HuH-7.5 (cell line): Measurements from ENCODE around the gene CCDC57.

ENCODE experiments used
- DNase-seq: peaks from one replicate; pipeline ENCODE4 v3.0.0; 2011; ENCODE audit warnings: low spot score

The CCDC57 gene

DNA sequence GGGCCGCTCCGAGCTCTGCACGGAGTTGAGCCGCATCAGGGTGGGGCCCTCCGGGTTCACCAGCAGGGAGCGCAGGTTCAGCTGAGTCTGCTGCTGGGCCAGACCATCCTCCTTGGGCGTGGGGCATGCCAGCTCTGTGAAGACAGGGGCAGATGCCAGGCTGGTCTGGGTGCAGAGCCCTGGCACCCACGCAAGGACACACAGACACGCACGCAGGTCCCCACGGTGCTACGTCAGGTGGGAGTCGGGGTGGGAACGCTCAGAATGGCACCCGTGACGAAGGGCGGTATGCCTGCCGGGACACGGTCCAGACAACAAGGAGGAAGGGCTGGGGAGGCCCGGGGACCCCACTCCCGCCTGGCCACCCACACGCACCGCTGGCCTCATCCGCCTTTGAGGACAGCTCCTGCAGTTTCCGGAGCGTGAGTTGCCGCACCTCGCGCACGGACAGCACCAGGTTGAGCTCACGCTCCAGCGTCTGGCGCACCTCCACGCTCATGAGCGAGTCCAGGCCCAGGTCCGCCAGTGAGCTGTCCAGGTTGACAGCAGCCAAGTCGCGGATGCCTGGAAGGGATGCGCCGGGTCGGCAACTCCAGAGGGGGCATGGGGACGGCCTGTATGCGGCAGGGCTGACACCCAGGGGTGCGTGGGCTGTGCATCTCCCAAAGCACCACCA is 131.7 kb downstream of the CCDC57 start:
- no peak for DNase-seq

DNA sequence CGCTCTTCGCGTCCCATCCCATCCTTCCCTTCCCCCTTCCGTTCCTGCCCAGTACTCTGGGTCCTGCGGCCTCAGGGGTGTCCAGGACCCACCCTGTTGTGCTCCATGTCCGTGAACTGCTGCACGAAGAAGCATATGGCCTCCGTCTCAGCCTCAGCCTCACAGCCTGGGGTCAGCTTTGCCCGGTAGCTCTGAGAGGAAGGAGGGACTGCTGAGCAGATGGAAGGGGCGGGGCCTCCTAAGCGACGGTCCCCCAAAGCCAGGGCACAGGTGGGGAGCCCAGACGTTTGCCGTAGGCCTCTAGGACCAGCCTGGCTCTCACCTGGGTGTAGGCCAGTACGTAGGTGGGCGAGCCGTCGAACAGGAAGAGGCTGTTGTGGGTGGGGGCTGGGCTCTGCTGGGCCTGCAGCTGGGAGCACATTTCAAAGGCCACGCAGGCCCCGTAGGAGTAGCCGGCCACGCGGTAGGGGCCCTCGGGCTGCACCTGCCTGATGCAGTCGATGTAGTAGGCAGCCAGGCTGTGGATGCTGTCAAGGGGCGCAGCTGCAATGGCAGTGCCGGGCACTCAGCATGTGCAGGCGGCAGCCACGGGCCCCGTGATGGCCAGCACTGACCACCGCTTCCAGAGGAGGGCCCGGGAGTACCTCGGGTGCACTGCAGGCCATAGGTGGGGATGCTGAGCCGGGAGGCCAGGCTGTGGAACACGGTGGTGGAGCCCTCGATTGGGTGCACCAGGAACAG is 132.4 kb downstream of the CCDC57 start:
- DNase-seq, result no peak

DNA sequence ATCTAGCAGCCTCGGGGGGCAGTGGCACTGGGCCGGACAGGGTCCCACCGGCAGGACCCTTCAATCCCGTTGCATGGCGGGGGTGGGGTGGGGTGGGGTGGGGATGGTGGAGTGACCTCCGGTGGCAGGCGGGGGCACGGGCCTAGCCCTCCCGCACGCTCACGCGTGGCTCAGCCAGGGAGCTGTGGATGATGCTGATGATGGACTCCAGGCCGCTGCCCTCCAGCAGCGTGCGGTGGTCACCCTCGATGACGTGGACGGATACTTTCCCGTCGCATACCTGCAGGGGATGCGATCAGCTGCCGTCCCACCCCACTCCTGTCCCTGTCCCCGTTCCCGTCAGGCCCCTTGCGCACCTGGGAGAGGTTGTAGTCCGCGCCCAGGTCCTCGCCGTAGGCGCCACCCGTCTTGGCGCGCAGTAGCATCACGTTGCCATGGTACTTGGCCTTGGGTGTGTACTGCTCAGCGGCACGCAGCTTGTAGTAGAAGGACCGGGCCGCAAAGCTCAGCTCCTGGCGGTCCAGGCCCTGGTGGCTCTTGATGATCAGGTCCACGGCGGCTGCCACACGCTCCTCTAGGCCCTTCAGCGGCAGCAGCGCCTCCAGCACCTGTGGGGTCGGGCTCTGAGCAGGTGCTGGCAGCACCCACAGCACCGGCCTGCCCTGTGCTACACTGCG is 133.5 kb downstream of the CCDC57 start:
- no peak for DNase-seq

- no peak for DNase-seq
These were observed 134.2 kb downstream of the CCDC57 start for GRCh38 chr17:82078433-82078832.

- no peak for DNase-seq
These were observed 134.9 kb downstream of the CCDC57 start for GRCh38 chr17:82077617-82078358.

DNA sequence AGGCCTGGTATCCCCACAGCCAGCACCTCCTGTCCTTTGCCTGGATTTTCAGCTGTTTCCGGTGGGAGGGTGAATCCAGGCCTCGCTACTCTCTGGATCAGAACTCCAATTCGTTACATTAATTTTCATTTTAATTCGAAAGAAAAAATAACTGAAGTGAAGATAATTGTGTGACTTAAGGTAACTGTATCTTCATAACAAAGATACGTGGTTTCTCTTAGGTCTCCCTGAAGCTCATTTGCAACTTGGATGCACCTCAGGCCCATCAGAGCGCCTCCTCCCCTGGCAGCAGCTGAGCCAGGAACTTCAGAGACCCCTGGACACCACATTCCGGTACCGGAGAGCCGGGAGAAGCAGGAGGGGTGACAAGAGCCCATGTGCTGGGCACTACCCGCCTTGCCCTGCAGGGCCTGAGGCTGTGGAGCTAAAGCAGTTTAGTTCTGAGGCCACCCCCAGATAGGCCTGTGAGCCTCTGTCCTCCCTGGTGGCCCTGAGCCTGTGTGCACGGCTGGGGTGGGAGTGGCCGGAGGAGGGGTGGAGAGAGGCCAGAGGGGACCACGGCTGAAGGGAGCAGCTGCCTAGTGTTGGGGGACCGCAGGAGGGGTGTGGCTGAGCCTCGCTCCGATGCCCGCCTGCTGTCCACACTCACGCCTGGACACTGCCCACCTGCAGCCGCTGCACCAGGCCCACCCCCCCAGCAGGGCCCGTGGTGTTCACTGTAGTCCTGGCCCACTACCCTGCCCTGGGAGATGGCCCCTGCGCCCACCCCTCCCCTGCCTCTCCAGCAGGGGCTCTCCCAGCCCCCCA is 135.7 kb downstream of the CCDC57 start:
- no peak for DNase-seq

DNA sequence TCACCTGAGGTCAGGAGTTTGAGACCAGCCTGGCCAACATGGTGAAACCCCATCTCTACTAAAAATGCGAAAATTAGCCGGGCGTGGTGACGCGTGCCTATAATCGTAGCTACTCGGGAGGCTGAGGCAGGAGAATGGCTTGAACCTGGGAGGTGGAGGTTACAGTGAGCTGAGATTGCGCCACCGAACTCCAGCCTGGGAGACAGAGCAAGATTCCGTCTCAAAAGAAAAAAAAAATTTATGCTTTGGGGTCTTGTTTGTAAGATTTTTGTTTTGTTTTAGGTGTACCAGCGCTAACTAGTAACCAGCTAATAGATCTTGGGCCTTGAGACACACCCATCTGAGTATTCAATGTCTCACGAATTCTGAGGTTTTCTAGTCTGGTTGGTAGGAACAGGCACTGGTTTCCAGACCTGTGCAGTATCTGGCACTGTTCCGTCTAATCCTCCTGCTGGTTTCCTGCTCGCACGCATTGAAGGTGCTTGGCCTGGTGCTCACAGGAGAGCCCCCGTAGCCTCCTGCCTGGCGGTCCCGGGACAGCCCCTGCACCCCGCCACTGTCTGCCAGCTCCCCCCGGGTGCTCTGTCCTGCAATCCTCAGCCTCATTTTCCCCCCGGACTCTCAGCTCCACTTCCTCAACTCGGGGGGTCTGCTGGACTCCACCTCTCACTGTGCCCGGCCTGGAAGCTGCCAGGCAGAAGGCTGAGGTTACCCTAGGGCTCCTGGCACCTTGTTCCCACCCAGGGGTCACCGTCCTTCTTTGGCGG is 136.4 kb downstream of the CCDC57 start:
- DNase-seq, result no peak

GRCh38 chr17:82073446-82073845 is 139.2 kb downstream of the CCDC57 start:
- no peak for DNase-seq

DNA sequence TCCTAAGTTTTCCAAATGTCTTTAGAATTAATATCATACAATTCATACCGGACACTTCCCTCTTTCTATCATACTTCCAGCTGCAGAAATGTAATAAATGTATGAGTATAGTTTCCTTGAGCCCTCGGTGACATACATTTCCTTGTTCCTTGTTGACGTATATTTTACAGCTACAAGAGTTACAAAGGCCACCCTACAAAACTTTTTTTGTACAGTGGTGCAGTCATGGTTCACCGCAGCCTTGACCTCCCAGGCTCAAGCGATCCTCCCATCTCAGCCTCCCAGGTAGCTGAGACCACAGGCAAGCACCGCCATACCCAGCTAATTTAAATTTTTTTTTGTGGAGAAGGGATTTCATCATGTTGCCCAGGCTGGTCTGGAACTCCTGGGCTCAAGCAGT is 139.8 kb downstream of the CCDC57 start:
- DNase-seq, result no peak

DNA sequence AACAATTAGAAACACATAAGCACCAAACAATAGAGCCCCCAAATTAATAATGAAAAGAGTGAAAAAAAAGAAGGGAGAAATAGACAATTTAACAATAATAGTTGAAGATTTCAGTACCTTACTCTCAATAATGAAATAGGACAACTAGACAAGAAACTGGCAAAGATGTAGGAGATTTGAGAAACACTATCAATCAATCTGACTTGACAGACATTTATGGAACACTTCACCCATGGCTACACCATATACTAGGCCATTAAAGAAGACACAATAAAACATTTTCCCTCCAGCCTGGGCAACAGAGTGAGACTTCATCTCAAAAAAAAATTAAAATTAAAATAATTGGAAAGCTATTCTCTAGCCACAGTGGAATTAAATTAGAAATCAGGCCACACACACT is 142.0 kb downstream of the CCDC57 start:
- no peak for DNase-seq

DNA sequence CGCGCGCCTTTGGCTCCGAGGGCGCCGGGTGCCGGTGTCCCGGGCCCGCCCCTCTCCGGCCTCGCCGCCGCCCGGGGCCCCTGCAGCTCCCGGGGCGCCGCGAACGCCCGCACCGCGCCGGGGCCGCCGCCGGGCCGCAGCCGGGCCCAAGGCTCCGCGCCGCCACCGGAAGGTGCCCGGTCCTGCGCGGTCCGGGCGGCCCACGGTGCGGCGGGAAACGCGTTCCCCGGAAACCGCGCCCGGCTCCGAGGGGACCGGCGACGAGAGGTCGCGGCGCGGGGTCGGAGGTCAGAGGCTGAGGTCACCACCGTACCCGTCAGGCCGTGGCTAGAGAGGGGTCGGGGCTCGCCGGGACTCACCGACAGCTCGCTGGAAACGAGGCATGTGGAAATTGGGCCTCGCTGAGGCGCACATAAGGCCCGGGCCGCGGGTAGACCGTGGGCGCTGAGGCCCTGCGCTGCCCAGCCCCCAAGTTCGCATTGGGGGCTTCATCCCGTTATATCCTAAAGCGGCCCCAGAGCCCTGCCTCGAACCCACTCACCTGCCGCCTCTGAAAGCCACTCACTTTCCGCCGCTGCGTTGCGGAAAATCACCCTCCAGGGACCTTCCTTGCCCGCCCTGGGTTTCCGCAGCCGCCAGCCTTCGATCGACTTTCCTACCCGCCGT is 146.9 kb downstream of the CCDC57 start, which contains the start of gene DUS1L:
Gene DUS1L, minus strand, starts transcription at position 167 of the 666 bp plus-strand sequence. CDS start 745 bp downstream, outside the sequence.
- DNase-seq, result peak; percentile 72

GRCh38 chr17:82065193-82065637 is 147.4 kb downstream of the CCDC57 start:
- DNase-seq, result no peak

GRCh38 chr17:82064433-82065192 is 148.0 kb downstream of the CCDC57 start:
- no peak for DNase-seq

- no peak for DNase-seq
These were observed 148.9 kb downstream of the CCDC57 start for GRCh38 chr17:82063424-82064415.

DNA sequence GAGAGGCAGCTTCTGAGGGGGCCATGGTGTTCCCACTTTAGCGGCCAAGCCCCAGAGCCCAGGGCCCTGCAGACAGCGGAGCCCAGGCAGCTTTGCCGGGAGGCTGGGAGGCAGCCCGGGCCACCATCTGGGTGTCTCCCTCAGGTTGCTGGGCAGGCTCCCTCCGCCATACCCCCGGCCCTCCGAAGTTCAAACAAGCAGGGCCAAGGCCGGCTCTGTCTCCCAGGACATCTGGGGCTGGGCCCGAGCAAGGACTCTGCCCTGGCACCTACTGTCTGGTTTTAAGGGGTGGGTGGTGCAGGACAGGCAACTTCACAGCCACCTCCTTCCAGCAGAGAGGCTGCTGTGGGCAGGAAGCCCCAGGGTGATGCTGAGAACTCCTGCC is 149.7 kb downstream of the CCDC57 start:
- no peak for DNase-seq

DNA sequence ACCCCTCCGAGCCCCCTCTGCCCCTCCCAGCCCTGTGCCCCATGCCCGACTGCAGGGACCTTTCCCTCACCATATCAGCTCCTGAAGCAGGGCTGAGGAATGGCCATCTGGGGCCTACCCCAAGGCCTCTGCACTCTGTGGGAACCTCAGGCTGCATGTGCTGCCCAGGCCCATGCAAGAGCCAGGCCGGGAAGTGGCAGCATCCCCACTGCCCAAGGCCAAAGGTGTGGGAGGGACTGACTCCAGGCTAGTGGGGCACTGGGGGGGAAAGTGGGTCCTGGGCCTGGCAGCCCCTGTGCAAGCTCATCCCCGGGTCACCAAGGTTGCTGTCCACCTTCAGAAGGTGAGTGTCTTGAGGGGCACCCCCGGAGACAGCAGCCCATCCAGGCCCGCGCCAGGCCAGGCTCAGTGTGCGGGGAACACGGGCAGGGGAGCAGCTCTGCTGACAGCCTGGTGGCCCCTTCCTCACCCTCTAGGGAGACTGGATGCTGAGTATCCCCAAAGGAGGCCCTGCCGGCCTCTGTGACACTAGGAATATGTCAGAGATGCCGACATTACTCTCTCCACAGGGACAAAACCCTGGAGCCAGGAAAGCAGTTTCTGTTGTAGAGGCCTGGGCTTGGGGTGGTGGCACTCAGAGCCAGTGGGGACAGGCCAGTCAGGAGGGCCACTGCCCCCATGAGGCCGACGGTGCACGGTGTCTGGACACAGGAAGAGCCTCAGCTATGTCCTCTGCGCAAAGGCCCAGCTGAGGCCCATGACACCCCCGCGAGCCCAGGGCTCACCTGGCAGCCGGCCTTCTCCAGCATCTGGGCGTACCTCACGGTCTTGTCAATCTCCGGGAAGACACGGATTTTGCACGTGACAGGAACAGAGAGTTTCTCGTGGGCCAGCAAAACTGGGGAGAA is 150.3 kb downstream of the CCDC57 start:
- no peak for DNase-seq
